Left ventricle myocardium superior (tissue), 1 donor: ENCODE data around the gene MKKS. TPM values are rescaled to one million over a fixed set of nuclear protein-coding genes. Genes with fewer than 3 reads are reported as not detected.

Source experiments
- ATAC-seq: fragments of 200-7000 bp; cut with Tn5 transposase; one replicate; pipeline ENCODE4 v1.9.1; 2020; ENCODE audit warnings: mild to moderate bottlenecking, moderate library complexity
- DNase-seq: peaks from one replicate; pipeline ENCODE4 v3.0.0-alpha.2; 2020
- intact Hi-C: fragments of 100-400 bp; cut with micrococcal nuclease; formaldehyde crosslinking; loops from one replicate; pipeline ENCODE4 v1.11.0; 2022
- total RNA-seq: library from RNA; stranded (reverse); fragmentation: NEBNext Ultra II Directional; extraction: Animal tissue kit (Norgen Biotek cat#: 25700); gene quantifications from one replicate; pipeline ENCODE4 v1.2.1, GENCODE V29; 2021
- donor health status: DM: no; HTN: yes; CAD: no; lungs with severe emphysema.

MKKS gene
- total RNA-seq, 1 donor from 2014 or later: 27.7 TPM

DNA sequence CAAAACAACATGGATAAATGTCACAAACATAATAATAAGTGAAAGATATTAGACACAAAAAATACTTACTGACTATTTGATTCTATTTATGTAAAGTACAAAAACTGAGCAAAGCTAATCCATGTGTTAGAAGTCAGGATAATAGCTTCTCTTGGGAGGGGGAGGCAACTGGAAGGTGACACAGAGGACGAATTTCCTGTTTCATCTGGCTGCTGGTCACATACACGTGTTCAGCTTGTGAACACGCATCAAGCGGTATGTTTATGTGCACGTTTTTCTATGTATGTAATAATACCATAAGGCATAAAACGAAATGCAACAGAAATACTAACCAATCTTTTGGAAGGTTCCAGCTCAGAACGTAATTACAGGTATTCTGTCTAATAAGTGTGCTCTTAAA lies 54.3 kb downstream of the MKKS start:
- DNase-seq (no peak), ATAC-seq (no peak)
- intact Hi-C loops: no loop called here

DNA sequence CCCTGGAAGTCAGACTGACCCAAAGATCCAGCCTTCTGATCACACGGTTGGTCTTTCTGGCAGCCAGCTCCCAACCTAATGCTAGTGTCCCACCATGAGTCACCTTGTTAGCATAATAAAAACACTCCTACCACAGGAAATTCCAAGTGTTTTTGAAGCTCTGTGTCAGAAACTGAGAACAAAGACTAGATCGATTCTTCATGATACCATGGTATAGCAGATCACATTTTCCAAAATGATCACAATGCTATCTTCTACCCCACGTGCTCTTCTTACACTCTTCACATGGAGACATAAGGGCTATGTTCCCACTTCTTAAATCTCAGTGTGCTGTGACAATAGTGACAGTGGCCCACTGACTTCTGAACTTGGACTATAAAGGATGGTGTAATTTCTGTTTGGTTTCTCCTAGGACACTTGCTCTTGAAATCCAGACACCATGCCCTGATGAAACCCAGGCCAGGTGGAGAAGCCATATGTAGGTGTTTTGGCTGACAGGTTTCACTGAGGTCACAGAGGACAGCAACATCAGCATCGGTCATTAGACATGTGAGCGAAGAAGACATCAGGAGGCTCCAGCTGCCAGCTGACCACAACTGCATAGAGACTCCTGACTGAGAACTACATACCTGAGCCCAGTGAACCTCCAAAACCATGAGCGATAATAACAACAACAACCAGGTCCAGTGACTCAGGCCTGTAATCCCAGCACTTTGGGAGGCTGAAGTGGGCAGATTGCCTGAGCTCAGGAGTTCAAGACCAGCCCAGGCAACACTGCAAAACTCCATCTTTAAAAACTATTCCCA lies 57.5 kb downstream of the MKKS start:
- ATAC-seq (no peak), DNase-seq (no peak)
- intact Hi-C loops: no loop called here

DNA sequence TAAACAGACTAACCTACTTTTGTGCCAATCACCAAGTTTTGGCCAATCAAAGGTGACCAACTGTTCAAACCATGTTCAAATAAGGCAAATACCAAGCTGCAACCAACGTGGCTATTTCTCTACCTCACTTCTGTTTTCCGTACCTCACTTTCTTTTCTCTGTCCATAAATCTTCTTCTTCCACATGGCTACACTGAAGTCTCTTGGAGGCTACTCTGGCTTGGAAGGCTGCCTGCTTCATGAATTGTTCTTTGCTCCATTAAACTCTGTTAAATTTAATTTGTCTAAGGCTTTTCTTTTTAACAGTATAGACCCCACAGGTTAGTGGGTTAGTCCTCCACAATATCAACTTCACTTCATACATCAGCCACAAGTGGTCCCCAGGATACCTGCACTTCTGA lies 58.8 kb downstream of the MKKS start:
- DNase-seq (no peak), ATAC-seq (no peak)
- intact Hi-C loops: no loop called here

DNA sequence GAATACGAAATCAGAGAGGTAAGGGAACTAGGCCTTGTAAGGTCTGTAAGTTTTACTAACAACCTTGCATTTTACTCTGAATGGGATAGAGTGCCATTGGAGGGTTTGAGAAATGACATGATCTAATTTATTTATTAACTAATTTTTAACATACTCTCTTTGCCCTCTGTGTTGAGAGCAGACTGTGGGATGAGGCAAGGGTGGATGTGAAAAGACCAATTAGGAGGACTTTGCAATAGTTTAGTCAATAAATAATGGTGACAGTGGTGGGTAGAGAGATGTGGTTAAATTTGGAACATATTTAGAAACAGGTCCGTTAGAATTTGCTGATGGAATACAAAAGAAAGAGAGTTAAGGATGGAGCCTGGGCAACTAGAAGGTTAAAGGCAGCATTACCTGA lies 60.0 kb downstream of the MKKS start:
- DNase-seq: no peak
- ATAC-seq: no peak
- intact Hi-C loops: no loop called here

DNA sequence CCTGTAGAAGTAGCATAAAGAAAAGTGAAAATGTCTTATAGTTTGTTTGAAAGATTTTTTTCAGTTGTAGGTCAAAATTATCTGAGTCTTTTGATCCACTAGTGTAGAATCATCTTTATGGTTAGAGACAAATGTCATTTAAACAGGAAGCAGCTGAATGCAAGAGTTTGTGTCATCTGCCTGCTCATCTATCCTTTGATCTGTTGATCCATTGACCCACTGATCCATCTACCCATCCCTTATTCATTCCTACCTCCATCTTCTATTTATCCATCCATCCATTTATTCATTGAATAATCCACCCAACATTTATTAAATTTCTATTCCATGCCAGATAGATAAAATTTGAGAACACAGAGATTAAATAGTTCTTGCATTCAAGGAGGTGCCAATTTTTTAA lies 62.6 kb downstream of the MKKS start:
- ATAC-seq: no peak
- DNase-seq: no peak
- intact Hi-C loops: no loop called here

DNA sequence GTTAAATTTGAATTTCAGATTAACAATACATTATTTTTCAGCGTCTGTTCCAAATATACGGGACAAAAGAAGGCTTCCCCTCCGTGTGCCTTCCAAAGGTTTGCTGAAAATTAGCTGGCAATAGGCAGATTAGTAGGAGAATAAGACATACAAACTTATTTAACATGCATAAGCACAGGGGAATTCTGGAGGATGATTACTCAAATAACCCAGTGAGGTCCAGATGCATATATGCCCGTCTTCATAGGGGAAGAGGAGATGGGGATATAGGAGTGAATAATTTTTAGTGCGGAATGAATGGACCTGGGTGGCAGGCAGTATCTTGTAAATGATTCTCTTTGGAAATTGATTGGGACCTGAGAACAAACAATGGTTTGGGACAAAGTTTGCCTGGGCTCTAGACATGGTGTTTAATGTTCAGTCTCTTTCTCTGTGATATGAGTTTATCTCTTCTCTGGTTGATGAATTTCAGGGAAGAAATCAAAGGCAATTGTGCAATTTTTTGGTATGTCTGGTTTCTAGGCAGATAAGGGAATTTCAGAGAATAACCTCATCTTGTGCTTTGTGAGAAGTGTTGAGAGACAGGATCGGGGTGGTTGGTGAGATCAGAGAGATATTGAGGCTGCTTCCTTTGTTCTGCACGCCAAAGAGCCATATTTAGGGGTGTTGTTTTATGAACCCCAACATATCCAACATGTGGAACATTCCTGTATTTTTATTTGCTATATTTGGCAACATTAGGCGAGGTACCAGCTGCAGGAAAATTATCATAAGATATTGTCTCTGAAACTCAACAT lies 63.7 kb downstream of the MKKS start:
- no peak for ATAC-seq
- DNase-seq: no peak
- intact Hi-C loops: no loop called here

DNA sequence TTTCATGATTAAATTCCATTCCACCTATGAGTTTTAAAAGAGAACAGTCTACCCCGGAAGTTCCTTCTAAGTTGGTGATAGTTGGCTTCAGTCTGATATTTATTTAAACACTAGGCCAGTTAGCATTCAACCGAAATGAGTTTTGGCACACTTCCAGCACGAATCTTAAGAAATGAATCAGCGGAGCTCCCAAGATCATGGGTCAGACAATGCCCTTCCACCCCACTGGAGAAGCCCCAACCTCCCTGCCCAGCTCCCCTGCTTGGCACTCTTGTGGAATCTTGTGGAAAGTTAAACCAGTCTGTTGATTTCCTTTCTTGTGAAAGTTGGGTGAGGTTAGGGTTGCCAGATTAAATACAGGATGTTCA lies 64.3 kb downstream of the MKKS start:
- intact Hi-C loops: no loop called here

DNA sequence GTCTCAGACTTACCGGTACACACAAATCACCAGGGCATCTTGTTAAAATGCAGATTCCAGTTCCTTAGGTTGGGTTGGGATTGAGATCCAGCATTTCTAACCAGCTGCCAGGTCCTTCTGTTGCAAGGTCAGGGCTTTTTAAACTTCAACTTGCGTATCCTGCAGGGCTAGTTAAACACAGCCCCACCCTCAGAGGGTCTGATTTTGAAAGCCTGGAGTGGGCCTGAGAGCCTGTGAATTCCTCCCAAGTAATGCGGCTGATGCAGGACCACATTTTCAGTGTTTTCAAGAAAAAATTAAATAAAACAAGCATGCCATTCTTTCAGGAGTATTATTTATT lies 65.3 kb downstream of the MKKS start:
- ATAC-seq (no peak), DNase-seq (no peak)
- intact Hi-C loops: no loop called here

More for the DNA sequence above, 64.3 kb downstream of the MKKS start:
- DNase-seq (no peak), ATAC-seq (no peak)

DNA sequence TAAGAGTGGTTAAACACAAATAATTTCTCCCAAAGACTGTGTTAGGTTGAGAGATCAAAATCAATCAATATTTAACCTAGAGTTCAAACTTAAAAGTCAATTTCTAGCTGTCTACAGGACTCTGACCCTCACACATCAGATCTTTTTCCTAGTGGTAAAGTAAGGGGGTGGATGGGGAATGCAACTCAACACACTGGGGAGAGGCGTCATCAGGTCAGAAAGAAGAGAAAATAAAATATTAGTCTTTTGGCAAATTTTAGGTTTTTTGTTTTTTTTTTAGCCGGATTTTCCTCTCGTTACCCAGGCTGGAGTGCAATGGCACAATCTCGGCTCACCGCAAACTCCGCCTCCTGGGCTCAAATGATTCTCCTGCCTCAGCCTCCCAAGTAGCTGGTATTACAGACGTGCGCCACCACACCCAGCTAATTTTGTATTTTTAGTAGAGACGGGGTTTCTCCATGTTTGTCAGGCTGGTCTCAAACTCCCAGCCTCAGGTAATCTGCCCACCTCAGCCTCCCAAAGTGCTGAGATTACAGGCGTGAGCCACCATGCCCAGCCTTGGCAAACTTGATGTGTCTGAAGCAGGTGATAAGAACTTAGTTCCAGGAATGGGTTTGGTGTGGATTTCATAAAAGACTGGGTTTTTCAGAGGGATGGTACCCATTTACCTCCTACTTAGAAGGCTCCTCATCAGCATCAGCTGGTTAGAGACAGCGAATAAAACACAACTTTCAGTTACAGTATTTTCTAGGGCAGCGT lies 65.9 kb downstream of the MKKS start:
- intact Hi-C loops: no loop called here
- ATAC-seq (no peak), DNase-seq (no peak)

DNA sequence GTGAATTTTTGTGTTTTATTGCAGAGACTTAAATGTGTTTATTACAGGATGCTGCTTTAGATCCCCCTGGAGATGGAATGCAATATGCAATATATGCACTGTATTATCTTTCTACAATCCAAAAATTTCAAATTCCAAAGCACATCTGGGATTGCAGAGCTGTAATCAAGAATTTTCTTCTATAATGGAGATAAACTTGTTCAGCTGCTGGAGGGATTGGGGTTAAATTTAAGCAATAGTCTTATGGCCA lies 66.4 kb downstream of the MKKS start:
- no peak for ATAC-seq
- no peak for DNase-seq
- intact Hi-C loops: no loop called here

DNA sequence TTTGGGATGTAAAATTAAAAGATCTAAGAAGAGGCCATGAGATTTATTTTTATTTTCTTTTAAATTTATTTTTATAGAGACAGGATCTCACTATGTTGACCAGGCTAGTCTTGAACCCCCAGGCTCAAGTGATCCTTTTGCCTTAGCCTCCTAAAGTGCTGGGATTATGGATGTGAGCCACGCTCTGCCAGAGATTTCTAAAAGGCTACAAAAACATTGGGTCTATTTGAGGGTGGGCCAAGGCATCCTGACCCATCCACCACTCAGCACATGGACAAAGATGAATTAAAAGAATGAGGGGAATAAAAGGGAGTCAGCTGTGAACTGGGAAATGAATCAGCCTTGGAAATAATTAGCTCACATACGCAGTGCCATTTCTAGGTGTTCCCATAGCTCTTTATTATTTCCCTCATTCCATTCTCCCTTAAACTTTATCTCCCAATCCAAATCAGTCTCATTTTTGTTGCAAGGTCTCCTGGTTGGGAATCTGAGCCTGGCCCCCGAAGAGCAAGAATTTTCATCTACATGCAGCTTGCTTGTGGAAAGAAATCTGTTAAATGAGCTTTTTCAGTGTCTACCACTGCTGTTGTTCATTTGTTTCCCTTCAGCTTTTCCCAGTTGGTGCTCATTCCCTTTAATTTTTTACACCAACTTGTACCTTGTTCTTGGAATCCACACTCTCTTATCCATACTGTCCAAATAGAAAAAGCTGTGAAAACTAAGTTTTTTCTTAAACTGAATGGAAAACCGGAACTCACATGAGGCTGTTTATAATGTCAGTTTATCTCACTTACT lies 66.9 kb downstream of the MKKS start:
- intact Hi-C loops: no loop called here
- ATAC-seq: no peak

DNA sequence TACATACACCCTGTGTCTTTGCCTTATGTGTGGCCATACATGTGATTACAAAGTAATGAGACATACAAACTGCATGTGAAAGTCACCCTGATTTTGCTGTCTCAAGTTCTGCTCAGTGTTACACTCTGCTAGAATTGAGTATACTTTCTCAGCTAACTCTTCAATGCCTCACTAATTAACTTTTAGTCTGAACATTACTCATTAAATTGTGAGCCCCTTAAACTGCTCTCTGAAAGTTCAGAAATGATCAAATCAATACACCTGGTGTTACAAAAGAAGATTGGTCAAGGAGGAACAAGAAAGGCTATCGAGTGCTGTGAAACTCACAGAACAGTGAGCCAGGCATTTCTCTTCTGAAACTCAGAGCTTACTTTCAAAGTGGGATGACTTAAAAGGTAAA lies 71.3 kb downstream of the MKKS start:
- ATAC-seq (no peak), DNase-seq (no peak)
- intact Hi-C loops: no loop called here

More for the DNA sequence above, 66.9 kb downstream of the MKKS start:
- no peak for DNase-seq

DNA sequence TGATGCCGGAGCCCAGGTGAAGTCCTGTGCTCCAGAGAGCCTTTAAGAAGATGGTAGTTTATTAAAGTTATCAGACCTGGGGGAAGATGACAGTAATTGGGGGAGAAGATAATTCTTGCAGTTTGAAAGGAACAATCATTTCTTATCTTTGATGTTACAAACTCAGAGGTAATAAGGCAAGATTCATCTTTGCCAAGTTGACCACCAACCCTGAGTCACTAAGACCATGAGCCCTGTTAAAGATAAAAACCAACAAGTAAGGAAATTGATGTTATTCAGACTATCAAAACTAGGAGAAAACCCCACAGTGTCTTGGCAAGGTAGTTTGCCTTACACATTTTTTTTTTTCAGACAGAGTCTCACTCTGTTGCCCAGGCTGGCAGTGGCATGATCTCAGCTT lies 73.1 kb downstream of the MKKS start:
- ATAC-seq: no peak
- no peak for DNase-seq
- intact Hi-C loops: no loop called here

DNA sequence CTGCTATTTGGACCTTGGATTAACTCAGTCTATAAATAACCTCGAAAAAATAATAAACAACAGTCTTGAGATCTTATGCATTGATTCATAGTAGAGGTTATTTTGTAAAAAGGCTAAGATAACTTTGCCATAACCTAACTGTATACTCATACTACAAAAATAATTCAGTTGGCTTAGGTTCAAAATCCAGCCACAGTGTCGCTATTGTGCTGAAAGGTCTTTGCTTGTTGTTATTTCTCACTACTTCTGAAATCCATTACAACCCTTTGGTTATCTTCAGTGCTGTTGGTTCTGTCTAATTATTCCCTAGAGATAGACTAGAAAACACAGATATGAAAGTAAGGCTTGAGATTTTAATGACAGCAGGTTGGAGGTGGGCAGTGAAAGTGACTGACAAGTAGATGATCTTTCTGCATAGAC lies 74.4 kb downstream of the MKKS start:
- intact Hi-C loops: no loop called here
- ATAC-seq: peak; percentile 83
- DNase-seq: no peak

DNA sequence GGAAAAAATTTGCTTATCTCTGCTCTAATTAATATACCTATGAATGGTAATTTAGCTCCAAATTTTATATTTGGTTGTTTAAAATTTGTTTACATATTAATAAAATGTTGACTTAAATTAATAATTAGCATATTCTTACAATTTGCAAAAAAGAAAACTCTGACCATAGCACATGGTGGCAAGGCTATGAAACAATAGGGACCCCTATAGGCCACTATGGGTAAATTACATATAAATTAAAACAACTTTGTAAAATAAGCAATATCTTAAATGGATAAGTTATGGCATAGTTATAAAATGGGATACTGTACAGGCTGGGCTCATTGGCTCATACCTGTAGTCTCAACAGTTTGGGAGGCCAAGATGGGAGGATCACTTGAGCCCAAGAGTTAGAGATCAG lies 76.0 kb downstream of the MKKS start:
- intact Hi-C loops: no loop called here
- no peak for ATAC-seq
- no peak for DNase-seq

DNA sequence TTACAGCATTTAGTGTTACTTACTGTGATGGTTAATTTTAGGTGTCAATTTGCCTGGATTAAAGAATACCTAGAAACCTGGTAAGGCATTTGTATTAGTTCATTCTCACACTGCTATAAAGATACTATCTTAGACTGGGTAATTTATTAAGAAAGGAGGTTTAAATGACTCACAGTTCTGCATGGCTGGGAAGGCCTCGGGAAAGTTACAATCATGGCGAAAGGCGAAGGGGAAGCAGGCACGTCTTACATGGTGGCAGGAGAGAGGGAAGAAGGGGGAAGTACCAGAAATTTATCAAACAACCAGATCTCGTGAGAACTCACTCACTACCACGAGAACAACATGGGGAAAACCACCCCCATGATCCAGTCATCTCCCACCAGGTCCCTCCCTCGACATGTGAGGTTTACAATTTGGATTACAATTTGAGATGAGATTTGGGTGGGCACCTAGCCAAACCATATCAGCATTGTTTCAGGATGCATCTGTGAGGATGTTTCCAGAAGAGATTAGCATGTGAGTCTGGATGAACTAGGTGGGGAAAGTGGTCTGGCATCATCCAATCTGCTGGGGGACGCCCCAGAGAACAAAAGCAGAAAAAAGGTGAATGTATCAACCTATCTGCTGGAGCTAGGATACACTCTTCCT lies 76.8 kb downstream of the MKKS start:
- ATAC-seq: no peak
- intact Hi-C loops: no loop called here
- no peak for DNase-seq

DNA sequence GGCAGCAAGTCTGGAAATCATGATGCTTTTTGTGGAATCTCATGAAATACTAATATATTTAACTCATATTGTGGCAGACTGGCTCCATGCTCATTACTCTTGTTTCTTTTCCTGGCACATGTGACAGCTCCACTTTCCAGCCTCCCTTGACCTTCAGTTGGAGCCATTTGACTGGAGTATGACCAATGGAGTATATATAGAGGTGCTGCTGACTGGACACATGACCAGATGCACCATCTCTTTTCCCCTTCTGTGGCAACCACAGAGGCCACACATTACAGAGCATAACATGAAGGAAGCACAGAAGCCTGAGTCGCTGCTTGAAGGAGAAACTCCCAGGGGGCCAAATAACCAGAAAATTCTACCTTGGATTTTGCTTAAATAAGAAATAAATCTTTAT lies 77.4 kb downstream of the MKKS start:
- no peak for DNase-seq
- ATAC-seq: no peak
- intact Hi-C loops: no loop called here

DNA sequence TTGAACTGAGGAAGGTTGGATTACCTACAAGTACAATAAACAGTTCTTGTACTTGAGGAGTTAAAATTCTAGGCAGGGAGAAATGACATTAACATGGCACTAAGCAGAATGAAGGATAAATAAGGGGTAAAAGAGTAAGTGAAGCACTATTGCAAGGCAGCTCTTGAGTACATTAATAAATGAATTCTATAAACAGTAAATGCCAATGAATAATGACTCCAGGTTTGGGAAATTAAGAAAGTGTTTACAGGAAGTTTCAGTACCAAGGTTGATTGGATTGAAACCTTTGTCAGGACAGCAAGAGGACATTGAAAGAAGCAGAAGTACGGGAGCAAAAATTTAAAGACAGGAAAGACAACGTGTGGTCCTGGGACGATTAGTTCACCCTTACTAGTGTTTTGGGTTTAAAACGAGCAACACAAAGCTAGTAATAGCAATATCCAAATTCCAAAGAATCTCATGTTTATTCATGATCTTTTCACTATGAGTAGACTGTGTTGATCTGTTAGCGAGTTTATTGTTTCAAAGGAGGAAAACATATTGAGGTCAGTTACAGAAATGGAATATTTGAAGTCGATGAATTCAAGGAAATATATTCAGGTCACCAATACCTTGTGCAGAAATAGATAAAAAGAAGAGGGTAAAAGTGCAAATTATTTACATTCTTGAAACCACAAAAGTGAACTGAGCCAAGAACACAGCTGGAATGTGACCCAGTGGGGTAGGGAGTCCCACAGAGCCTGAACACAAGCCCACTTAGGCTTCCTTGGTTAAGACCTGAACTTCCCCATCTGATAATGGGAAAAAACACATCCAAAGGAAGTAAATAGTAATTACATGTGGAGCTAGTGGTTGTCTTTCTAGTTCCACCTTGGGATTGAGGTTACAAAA lies 80.8 kb downstream of the MKKS start:
- DNase-seq: no peak
- intact Hi-C loops: no loop called here
- no peak for ATAC-seq
